Naive thymus-derived CD8-positive, alpha-beta T cell (primary cell): ENCODE measurements around the gene MYL11. TPM values are rescaled to one million over a fixed set of nuclear protein-coding genes. Genes with fewer than 3 reads are reported as not detected.

ENCODE experiments used
- ATAC-seq, 2 donors: fragments of 150-1000 bp; cut with Tn5 transposase in 1 of 2; sonication (Bioruptor Pico), chemical (Tn5 transposase) in 1 of 2; 1 replicate in 1 of 2; 2 replicates in 1 of 2; pipeline ENCODE4 v1.10.0; 2021; ENCODE audit warnings: mild to moderate bottlenecking in 2 of 2, moderate library complexity in 2 of 2
- POLR2A ChIA-PET: fragments of 350-600 bp; sonication (Branson Sonifier 250); formaldehyde crosslinking; loops from one replicate; lab custom pipeline; 2021; ENCODE audit warnings: antibody characterized with exemption; lab: Charles Lee
- DNase-seq, 10 donors: peaks; one replicate each; pipeline versions ENCODE4 v3.0.0 to v3.0.0-alpha.2; 2020 to 2022
- H3K27ac Mint-ChIP-seq, 10 donors: one replicate each; pipeline ENCODE4 v1.8.0; 2020 to 2022; ENCODE audit warnings: mild to moderate bottlenecking in 10 of 10, mixed read lengths in 10 of 10, moderate library complexity in 4 of 10, inconsistent platforms in 1 of 10
- H3K27me3 Mint-ChIP-seq, 5 donors: one replicate each; pipeline ENCODE4 v1.8.0; 2021 to 2022; ENCODE audit warnings: mixed read lengths in 5 of 5
- H3K36me3 Mint-ChIP-seq, 3 donors: one replicate each; pipeline ENCODE4 v1.8.0; 2020 to 2022; ENCODE audit warnings: mixed read lengths in 3 of 3, mild to moderate bottlenecking in 2 of 3, inconsistent platforms in 1 of 3
- H3K4me1 Mint-ChIP-seq, 4 donors: one replicate each; pipeline ENCODE4 v1.8.0; 2021 to 2022; ENCODE audit warnings: mixed read lengths in 4 of 4
- H3K4me3 Mint-ChIP-seq, 10 donors: one replicate each; pipeline ENCODE4 v1.8.0; 2020 to 2022; ENCODE audit warnings: mild to moderate bottlenecking in 10 of 10, mixed read lengths in 10 of 10, moderate library complexity in 6 of 10, inconsistent platforms in 1 of 10
- H3K9me3 Mint-ChIP-seq, 9 donors: one replicate each; pipeline ENCODE4 v1.8.0; 2020 to 2022; ENCODE audit warnings: mixed read lengths in 9 of 9, mild to moderate bottlenecking in 3 of 9, inconsistent platforms in 1 of 9, moderate library complexity in 1 of 9
- polyA plus RNA-seq, 3 donors: library from polyadenylated mRNA; unstranded; fragments of 300-500 nt; fragmentation: Illumina TruSeq; gene quantifications; one replicate each; pipeline ENCODE4 v1.2.3, GENCODE V29; 2021
- total RNA-seq, 8 experiments: library from RNA in 2 of 8; stranded (reverse) in 2 of 8; gene quantifications; one replicate each; pipeline ENCODE4 v1.2.3 and lab custom pipeline; 2021 to 2026

MYL11 gene
- total and polyA plus RNA-seq, 5 experiments from 2014 or later, result 1.1 to 4.2 (median 1.9) TPM; not detected in 2

DNA sequence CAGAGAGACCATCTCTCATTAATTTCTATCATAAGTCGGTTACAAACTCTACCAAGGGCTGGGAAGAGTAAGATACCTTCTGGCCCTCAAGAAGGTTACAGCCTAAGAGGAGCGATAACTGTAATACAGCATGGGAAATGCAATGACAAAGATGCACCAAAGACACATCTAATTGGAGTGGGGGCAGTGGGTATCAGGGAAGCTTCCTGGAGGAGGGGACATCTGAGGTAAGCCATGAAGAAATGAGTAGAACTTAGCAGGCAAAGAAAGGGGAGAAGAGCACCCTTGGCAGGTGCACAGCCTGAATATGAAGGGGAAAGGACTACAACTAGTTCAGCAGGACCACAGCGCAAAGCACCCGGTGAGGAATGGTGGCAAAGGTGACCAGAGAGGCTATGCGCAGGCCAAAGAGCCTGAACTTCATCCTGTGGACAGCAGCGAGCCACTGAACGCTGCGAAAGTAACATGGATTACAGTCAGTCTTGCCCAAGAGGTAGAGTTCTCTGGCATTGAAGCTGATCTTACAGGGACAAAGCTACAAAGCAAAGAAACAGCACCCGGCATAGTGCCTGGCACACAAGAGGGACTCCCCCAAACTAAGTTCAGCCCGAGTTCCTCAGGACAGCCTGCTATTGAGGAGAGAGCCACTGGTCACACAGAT is 7.1 kb upstream of the MYL11 start:
- no peaks in the 10 kb centered on the region for H3K9me3 Mint-ChIP-seq
- peaks cover 35 to 57% (median 51%) of the 10 kb centered on the region in 4 donors for H3K4me1 Mint-ChIP-seq
- peaks cover 0 to 44% (median 4%) of the 10 kb centered on the region in 3 donors for H3K36me3 Mint-ChIP-seq
- no peak for DNase-seq
- H3K27ac Mint-ChIP-seq, result peak overlapping the region in 9 of 10 donors; percentile 49 to 90 (median 81)
- no peaks in the 10 kb centered on the region for H3K27me3 Mint-ChIP-seq
- ATAC-seq, result no peak
- peak overlapping the region; percentile 79 to 92 (median 87) for H3K4me3 Mint-ChIP-seq
- POLR2A ChIA-PET, result interaction anchor here (1.7 to 5.9 kb wide), 2 partner anchors 11 to 13 kb away, joined by 9 to 48 read pairs; partner anchors contain the start of gene CD2BP2

DNA sequence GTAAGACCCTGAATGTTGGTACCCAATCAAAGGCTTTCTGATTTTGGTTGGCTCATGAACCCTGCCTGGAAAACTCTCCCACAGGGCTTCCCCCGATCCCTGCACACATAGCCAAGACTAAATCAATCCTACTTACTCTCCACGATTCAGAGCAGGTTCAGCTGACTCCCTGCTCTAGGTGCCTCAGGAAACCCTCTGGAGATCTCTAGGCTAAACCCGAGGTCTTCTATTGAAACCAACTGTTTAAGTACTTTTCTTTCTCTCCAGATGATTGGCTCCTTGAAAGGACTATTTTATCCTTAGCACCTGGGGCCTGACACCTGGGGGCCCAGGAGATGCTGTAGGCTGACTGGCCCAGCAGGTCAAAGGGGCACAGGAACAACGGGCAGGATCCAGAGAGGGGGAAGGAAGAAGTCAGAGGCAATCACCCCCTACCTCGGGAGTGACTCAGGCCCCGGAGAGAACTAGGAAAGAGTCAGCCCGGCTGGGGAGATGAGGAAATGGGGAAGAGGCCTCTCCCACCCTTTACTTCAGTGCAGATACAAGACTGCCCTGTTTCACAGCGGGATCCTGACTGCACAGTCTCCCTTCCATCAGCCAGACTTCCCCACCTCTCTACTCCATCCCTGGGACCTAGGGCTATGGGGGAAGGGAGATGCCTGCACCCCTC is 6.3 kb upstream of the MYL11 start:
- peaks cover 35 to 60% (median 53%) of the 10 kb centered on the region in 4 donors for H3K4me1 Mint-ChIP-seq
- no peaks in the 10 kb centered on the region for H3K27me3 Mint-ChIP-seq
- POLR2A ChIA-PET, result interaction anchor here (1.2 to 5.9 kb wide), 12 partner anchors 10 to 184 kb away, joined by 4 to 52 read pairs (median 8); partner anchors contain the start of genes CD2BP2, SEPTIN1, ZNF48 and ZNF771
- peaks cover 0 to 38% (median 2%) of the 10 kb centered on the region in 3 donors for H3K36me3 Mint-ChIP-seq
- DNase-seq, result no peak
- no peak for ATAC-seq
- no peaks in the 10 kb centered on the region for H3K9me3 Mint-ChIP-seq
- peak overlapping the region; percentile 49 to 90 (median 80) for H3K27ac Mint-ChIP-seq
- peak overlapping the region; percentile 79 to 92 (median 87) for H3K4me3 Mint-ChIP-seq

DNA sequence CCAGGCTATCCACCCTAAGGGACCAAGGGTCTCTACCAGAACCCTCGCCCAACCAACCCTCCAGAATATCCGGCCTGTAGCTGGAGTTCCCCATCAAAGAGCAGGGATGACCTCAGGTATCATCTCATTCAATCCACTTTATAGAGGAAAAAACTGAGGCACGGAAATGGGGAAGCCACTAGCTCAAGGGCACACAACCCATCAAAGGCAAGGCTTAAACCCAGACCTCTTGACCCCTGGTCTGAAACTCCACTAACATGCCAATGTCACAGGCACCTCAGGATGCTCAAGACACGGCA is 5.9 kb upstream of the MYL11 start:
- Mint-ChIP-seq H3K27ac (peak overlapping the region; percentile 49 to 90 (median 84)), H3K36me3 (peaks cover 0 to 33% (median 2%) of the 10 kb centered on the region in 3 donors)
- POLR2A ChIA-PET, result interaction anchor here (0.6 to 5.9 kb wide), 15 partner anchors 9 to 189 kb away, joined by 3 to 52 read pairs (median 7); partner anchors contain the start of genes CD2BP2, SEPTIN1, ZNF48 and ZNF771

DNA sequence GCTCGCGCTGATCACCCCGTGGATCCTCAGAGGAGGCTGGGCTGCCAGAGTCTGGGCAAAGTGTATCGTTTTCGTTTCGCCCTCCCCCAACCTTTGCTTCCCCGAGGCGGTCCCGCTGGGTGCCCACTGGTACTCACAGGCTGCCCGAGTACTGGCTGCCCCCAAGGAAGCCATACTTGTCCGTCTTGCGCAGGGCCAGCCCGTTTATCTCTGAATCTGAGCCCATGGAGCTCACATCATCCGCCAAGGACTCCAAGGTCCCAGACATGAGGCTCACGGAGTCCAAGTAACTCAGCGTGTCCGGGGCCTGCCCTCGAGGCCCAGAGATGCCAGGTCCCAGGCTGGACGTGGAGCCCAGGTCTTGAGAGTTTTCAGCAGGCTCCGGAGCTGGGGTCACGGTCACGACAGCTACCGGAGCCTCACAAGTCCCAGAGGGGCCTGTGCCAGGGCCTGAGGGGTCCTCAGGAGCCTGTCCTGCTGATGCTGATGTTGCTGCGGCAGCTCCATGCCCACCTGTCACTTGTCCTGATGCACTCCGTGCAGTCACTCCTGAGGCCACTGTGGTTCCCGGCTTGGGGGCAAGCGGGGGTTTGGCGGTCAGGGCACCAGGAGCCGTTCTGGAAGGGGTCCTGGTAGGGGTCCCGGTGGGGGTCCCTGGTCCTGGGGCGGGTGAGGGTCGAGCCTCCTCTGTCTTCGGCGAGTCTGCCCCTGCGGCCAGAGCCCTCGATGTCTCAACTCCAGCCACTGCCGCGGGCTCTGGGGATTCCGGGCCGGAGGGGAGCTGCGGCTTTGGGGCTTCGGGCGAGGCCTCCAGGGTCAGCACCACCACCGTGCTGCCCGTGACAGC is 5.3 kb upstream of the MYL11 start:
- Mint-ChIP-seq H3K4me1 (peaks cover 34 to 58% (median 53%) of the 10 kb centered on the region in 4 donors), H3K9me3 (no peaks in the 10 kb centered on the region), H3K36me3 (peaks cover 0 to 27% (median 2%) of the 10 kb centered on the region in 3 donors), H3K27me3 (no peaks in the 10 kb centered on the region), H3K27ac (peak overlapping the region in 9 of 10 donors; percentile 49 to 90 (median 86)), H3K4me3 (peak overlapping the region; percentile 79 to 92 (median 87))
- DNase-seq, result no peak
- POLR2A ChIA-PET, result interaction anchor here (0.6 to 5.9 kb wide), 16 partner anchors 8 to 189 kb away, joined by 3 to 52 read pairs (median 6); partner anchors contain the start of genes CD2BP2, SEPTIN1, ZNF48 and ZNF771
- no peak for ATAC-seq

More for the DNA sequence above, 5.9 kb upstream of the MYL11 start:
- H3K4me1 Mint-ChIP-seq, result peaks cover 34 to 60% (median 53%) of the 10 kb centered on the region in 4 donors
- no peak for ATAC-seq
- H3K4me3 Mint-ChIP-seq, result peak overlapping the region; percentile 79 to 92 (median 87)
- H3K27me3 Mint-ChIP-seq, result no peaks in the 10 kb centered on the region
- H3K9me3 Mint-ChIP-seq, result no peaks in the 10 kb centered on the region
- no peak for DNase-seq

DNA sequence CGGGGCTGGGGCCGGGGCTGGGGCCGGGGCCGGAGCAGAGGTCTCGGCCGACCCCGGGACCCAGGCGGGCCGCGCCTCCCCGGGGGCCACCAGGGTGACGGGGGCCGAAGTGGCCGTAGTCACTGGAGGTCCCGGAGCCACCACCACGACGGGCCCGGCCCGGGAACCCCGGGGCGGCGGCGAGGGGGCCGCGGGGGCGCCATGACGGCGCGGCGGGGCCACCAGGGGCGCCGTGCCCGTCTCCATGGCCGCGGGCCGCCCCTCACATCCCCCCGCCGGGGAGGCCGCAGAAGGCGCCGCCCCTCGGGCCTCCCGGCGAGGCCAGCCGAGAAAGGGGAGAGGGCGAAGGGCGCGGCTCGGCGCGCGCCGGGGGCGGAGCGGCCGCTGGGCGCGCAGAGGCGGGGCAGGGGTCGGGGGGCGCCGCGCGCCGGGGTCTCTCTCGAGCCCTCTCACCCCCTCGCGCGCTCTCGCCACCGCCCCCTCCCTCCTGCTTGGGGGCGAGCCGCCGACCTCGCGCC is 4.6 kb upstream of the MYL11 start:
- Mint-ChIP-seq H3K4me1 (peaks cover 34 to 59% (median 52%) of the 10 kb centered on the region in 4 donors), H3K9me3 (no peaks in the 10 kb centered on the region), H3K4me3 (peak overlapping the region; percentile 75 to 89 (median 84)), H3K36me3 (peaks cover 0 to 20% (median 2%) of the 10 kb centered on the region in 3 donors), H3K27me3 (no peaks in the 10 kb centered on the region), H3K27ac (peak overlapping the region in 6 of 10 donors; percentile 87 to 97 (median 95))
- POLR2A ChIA-PET, result interaction anchor here (1.1 to 5.9 kb wide), 19 partner anchors 8 to 279 kb away, joined by 3 to 58 read pairs (median 8); partner anchors contain the start of genes CD2BP2, DCTPP1, SEPTIN1 and TBX6
- DNase-seq (no peak), ATAC-seq (peak; percentile 3 to 26)

DNA sequence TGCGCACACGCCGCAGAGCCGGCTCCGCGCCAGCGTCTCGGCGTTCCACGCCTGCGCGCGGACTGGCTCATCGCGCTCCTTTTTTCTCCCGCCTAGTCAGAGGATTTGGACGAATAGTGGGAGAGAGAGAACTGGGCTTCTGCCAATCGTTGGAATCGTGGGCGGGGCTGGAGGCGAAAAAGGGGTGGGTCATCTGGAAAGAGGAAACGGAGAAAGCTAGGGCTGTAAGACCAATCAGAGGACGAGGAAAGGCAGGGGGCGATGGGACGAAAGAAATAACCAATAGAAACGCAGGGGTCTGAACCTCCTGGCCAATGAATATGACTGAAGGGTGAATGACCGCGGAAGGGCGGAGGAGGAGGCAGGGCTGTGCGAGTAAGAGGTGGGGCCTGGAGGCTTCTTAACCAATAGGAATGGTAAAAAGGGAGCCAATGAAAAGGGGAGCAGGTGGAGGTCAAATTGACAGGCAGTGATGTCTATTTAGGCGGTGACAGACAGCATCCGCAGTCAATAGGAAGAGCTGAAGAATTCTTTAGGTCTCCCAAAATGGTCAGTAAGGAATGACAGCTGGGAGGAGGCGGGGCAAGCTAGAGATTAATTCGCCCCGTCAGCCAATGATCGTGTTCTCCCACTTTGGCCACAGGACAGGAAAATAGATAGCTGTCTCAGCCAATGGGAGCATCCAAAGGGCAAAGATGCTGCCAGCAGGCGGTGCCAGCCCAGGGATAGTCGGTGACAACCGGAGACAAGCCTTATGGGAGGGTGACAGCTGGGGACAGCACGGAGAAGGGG is 4.0 kb upstream of the MYL11 start, which contains the start of gene TBC1D10B:
TSS of gene TBC1D10B (minus strand) at position 39 of the 792 bp plus-strand sequence. CDS start 311 bp downstream, outside the sequence.
- no peaks in the 10 kb centered on the region for H3K27me3 Mint-ChIP-seq
- peaks cover 30 to 56% (median 49%) of the 10 kb centered on the region in 4 donors for H3K4me1 Mint-ChIP-seq
- no peaks in the 10 kb centered on the region for H3K9me3 Mint-ChIP-seq
- peaks cover 0 to 14% (median 2%) of the 10 kb centered on the region in 3 donors for H3K36me3 Mint-ChIP-seq
- ATAC-seq, result peak; percentile 81 to 87
- peak within 1 kb of the TSS; percentile 87 to 97 (median 93) for H3K27ac Mint-ChIP-seq
- peak; percentile 90 to 100 (median 99) for DNase-seq
- peak within 1 kb of the TSS; percentile 79 to 92 (median 88) for H3K4me3 Mint-ChIP-seq
- POLR2A ChIA-PET, result interaction anchor here (0.5 to 5.9 kb wide), 28 partner anchors 9 to 703 kb away, joined by 3 to 58 read pairs (median 6); partner anchors contain the start of genes ALDOA, CD2BP2, CORO1A and DCTPP1

DNA sequence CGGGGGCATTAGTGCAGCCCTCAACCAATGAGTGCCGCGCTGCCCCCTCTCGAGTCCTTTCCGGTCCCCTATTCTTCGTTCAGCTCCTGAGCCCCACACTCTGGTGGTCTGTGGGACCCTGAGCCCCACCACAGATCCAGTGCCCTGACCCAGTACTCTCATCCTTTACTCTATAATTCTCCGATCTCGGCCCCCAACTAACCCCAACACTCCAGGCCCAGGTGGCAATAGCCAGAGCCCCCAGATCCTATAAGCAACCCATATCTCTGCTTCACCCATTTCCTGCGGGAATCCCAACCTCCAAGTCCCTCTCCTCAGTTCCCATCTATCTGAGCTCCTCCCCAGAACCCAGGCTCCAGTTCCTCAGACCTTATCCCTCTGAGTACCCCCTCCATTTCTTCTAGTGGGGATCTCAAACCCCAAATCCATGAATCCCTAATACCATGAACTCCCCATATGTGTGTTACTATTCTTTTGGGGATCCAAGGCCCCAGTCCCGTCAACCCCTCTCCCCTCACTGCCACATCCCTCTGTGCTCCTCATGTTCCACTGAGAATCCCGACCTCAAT is 3.3 kb upstream of the MYL11 start:
- peaks cover 30 to 55% (median 47%) of the 10 kb centered on the region in 4 donors for H3K4me1 Mint-ChIP-seq
- peak overlapping the region; percentile 70 to 89 (median 84) for H3K4me3 Mint-ChIP-seq
- DNase-seq (no peak), ATAC-seq (no peak)
- peak overlapping the region; percentile 15 to 97 (median 93) for H3K27ac Mint-ChIP-seq
- POLR2A ChIA-PET, result interaction anchor here (0.9 to 5.9 kb wide), 26 partner anchors 9 to 703 kb away, joined by 3 to 58 read pairs (median 7); partner anchors contain the start of genes ALDOA, CD2BP2, CORO1A and DCTPP1
- H3K36me3 Mint-ChIP-seq, result peaks cover 0 to 10% (median 2%) of the 10 kb centered on the region in 3 donors
- H3K9me3 Mint-ChIP-seq, result no peaks in the 10 kb centered on the region
- no peaks in the 10 kb centered on the region for H3K27me3 Mint-ChIP-seq

DNA sequence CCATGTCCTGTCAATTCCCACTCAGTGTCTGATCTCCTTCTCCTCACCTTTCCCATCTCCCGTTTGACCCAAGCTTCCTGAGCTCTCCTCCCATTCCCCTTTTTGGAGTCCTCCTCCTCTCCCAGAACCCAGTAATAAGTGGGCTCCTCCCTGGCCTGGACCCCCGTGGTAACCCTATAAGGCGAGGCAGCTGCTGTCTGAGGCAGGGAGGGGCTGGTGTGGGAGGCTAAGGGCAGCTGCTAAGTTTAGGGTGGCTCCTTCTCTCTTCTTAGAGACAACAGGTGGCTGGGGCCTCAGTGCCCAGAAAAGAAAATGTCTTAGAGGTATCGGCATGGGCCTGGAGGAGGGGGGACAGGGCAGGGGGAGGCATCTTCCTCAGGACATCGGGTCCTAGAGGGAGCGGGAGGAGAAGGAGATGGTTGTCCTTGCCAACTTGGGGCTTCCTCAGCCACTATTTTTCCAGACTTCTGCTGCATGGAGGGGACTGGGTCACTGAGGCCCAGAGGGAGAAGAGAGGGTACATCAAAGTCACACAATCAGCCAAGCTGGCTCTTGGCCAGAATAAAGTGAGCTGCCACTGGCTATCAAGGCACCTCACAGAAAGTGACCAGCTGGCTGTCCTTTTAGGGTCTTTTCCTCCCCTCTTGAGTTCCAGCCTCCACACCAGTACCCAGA is 2.4 kb upstream of the MYL11 start:
- Mint-ChIP-seq H3K27ac (peak overlapping the region; percentile 77 to 97 (median 93)), H3K27me3 (no peaks in the 10 kb centered on the region), H3K4me1 (peaks cover 25 to 55% (median 44%) of the 10 kb centered on the region in 4 donors), H3K9me3 (no peaks in the 10 kb centered on the region), H3K4me3 (peak overlapping the region; percentile 70 to 89 (median 80)), H3K36me3 (peaks cover 0 to 2% (median 0%) of the 10 kb centered on the region in 3 donors)
- DNase-seq (no peak), ATAC-seq (no peak)
- POLR2A ChIA-PET, result interaction anchor here (0.9 to 5.9 kb wide), 12 partner anchors 11 to 276 kb away, joined by 3 to 58 read pairs (median 12); partner anchors contain the start of genes CD2BP2, CORO1A, SEPTIN1 and YPEL3

DNA sequence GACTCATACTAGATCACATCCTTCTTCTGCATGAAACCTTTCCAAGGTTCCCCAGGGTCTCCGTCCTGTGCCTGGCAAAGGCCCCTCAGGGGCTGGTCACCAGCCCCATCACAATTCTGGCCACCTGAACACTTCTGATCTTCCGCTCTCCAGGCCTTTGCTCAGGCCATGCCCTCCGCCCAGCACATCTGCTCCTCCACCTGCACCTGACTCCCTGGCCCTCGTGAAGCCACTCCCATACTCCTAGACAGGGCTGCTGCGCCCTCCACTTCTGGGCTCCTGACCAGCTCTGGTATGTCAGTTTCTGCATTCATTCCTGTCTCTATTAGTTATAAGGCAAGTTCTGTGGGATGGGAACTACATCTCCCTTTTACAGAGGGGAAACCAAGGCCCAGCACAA is 1.9 kb upstream of the MYL11 start:
- Mint-ChIP-seq H3K4me1 (peaks cover 24 to 55% (median 44%) of the 10 kb centered on the region in 4 donors), H3K36me3 (peaks cover 0 to 2% (median 0%) of the 10 kb centered on the region in 3 donors), H3K9me3 (no peaks in the 10 kb centered on the region), H3K4me3 (peak overlapping the region in 5 of 10 donors; percentile 28 to 78 (median 44)), H3K27me3 (no peaks in the 10 kb centered on the region), H3K27ac (peak overlapping the region; percentile 77 to 97 (median 92))
- DNase-seq (no peak), ATAC-seq (no peak)
- POLR2A ChIA-PET, result interaction anchor here (0.7 to 5.4 kb wide), 3 partner anchors 10 to 57 kb away, joined by 3 to 58 read pairs (median 52); partner anchors contain the start of genes SEPTIN1 and ZNF771

DNA sequence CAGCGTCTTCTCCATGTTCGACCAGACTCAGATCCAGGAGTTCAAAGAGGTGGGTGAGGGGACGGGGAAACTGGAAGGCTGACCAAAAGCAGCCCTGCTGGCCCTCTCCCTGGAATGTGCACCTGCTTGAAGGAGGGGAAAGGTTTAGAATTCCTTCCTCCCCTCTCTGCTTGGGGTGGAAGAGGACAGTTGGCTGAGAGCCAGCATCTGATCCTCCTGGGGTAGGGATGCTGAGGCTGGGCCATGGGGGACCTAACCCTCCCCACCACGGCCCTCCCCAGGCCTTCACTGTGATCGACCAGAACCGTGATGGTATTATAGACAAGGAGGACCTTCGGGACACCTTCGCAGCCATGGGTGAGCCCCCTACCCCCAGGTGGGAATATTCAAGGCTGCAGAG is 1.3 kb downstream of the MYL11 start:
- H3K36me3 Mint-ChIP-seq, result peaks cover 0 to 15% (median 6%) of the 10 kb centered on the region in 3 donors
- peak overlapping the region; percentile 63 to 100 (median 100) for H3K27ac Mint-ChIP-seq
- no peaks in the 10 kb centered on the region for H3K27me3 Mint-ChIP-seq
- POLR2A ChIA-PET, result interaction anchor here (0.5 to 8.4 kb wide), 6 partner anchors 12 to 222 kb away, joined by 3 to 166 read pairs (median 18); partner anchors contain the start of genes CORO1A, ZNF48 and ZNF771
- DNase-seq, result no peak
- H3K4me1 Mint-ChIP-seq, result peaks cover 32 to 60% (median 57%) of the 10 kb centered on the region in 4 donors
- peak overlapping the region in 3 of 10 donors; percentile 10 to 22 (median 20) for H3K4me3 Mint-ChIP-seq
- H3K9me3 Mint-ChIP-seq, result no peaks in the 10 kb centered on the region
- ATAC-seq, result no peak
